ENCODE measurements around the gene DNAJB11. TPM values are rescaled to one million over a fixed set of nuclear protein-coding genes. Genes with fewer than 3 reads are reported as not detected.

The DNAJB11 gene
- total and polyA plus RNA-seq, 2 experiments from 2014 or later, result 65.9 to 102 TPM

- H3K4me3 ChIP-seq, result peak overlapping the region; percentile 63
- no peaks in the 10 kb centered on the region for H3K79me2 ChIP-seq (ENCODE audit: insufficient read depth)
- peak overlapping the region; percentile 73 for H3K4me2 ChIP-seq (ENCODE audit: unreplicated experiment)
- peaks cover 21% of the 10 kb centered on the region for H3K27me3 ChIP-seq (replicated peaks; ENCODE audit: insufficient read depth)
- in situ Hi-C loops (cut with MboI), result loop anchor here (10.0 to 25.0 kb wide), 2 partner anchors 198 to 1095 kb away; partner anchors contain the start of gene RTP2
- peak; percentile 99 for DNase-seq
- no peaks in the 10 kb centered on the region for H4K20me1 ChIP-seq (ENCODE audit: insufficient read depth)
- TF ChIP-seq EZH2phosphoT487 (IDR thresholded peaks at IDR 0.05; ENCODE audit: insufficient read depth, low read depth), result no peak
- no peak for TF ChIP-seq EZH2 (IDR thresholded peaks at IDR 0.05; ENCODE audit: insufficient read depth, poor library complexity, severe bottlenecking)
- 1% methylated on average over 31 of the region's 31 CpGs for WGBS, 2 experiments (ENCODE audit: low coverage in 1 of 2, low lambda C conversion rate in 2 of 2, missing lambda C conversion rate in 2 of 2)
- H3K9me2 ChIP-seq (ENCODE audit: insufficient read depth), result no peaks in the 10 kb centered on the region
- H3K27ac ChIP-seq, result no peak overlapping the region
- H3K9ac ChIP-seq, result no peak overlapping the region
- H3F3A ChIP-seq (ENCODE audit: insufficient read depth), result peaks cover 7% of the 10 kb centered on the region
- H3K36me3 ChIP-seq (ENCODE audit: low read depth), result no peaks in the 10 kb centered on the region
- peaks cover 14% of the 10 kb centered on the region; the same call in 1 of the 2 replicates for H3K4me1 ChIP-seq (ENCODE audit: insufficient read depth)
- no peaks in the 10 kb centered on the region for H3K9me3 ChIP-seq (ENCODE audit: low read depth)
- H2AFZ ChIP-seq, result peak overlapping the region; percentile 75
Measured at GRCh38 chr3:186617036-186617946, 46.8 kb downstream of the DNAJB11 start.

GRCh38 chr3:186618318-186618938 is 47.9 kb downstream of the DNAJB11 start:
- H3K27ac ChIP-seq, result no peak overlapping the region
- DNase-seq, result no peak
- H3K36me3 ChIP-seq (ENCODE audit: low read depth), result no peaks in the 10 kb centered on the region
- H2AFZ ChIP-seq, result no peak overlapping the region
- peaks cover 7% of the 10 kb centered on the region for H3F3A ChIP-seq (ENCODE audit: insufficient read depth)
- no peaks in the 10 kb centered on the region for H3K79me2 ChIP-seq (ENCODE audit: insufficient read depth)
- peaks cover 28% of the 10 kb centered on the region for H3K27me3 ChIP-seq (replicated peaks; ENCODE audit: insufficient read depth)
- H3K9ac ChIP-seq, result no peak overlapping the region
- TF ChIP-seq EZH2phosphoT487 (IDR thresholded peaks at IDR 0.05; ENCODE audit: insufficient read depth, low read depth), result no peak
- TF ChIP-seq EZH2 (IDR thresholded peaks at IDR 0.05; ENCODE audit: insufficient read depth, poor library complexity, severe bottlenecking), result no peak
- 76 to 77% methylated on average over 8 of the region's 8 CpGs for WGBS, 2 experiments (ENCODE audit: low coverage in 1 of 2, low lambda C conversion rate in 2 of 2, missing lambda C conversion rate in 2 of 2)
- H3K9me3 ChIP-seq (ENCODE audit: low read depth), result no peaks in the 10 kb centered on the region
- H3K9me2 ChIP-seq (ENCODE audit: insufficient read depth), result no peaks in the 10 kb centered on the region
- in situ Hi-C loops (cut with MboI), result loop anchor here (10.0 to 25.0 kb wide), 2 partner anchors 196 to 1094 kb away; partner anchors contain the start of gene RTP2
- H3K4me2 ChIP-seq (ENCODE audit: unreplicated experiment), result no peak overlapping the region
- H3K4me3 ChIP-seq, result no peak overlapping the region
- H3K4me1 ChIP-seq (ENCODE audit: insufficient read depth), result peaks cover 14% of the 10 kb centered on the region; the same call in 1 of the 2 replicates
- H4K20me1 ChIP-seq (ENCODE audit: insufficient read depth), result no peaks in the 10 kb centered on the region

- Histone ChIP-seq H3K27me3 (replicated peaks; ENCODE audit: insufficient read depth) (peaks cover 24% of the 10 kb centered on the region), H3K4me3 (no peak overlapping the region), H3K79me2 (ENCODE audit: insufficient read depth) (no peaks in the 10 kb centered on the region), H3K4me1 (ENCODE audit: insufficient read depth) (peaks cover 14% of the 10 kb centered on the region; the same call in 1 of the 2 replicates), H3K9me2 (ENCODE audit: insufficient read depth) (no peaks in the 10 kb centered on the region), H3K36me3 (ENCODE audit: low read depth) (no peaks in the 10 kb centered on the region), H3F3A (ENCODE audit: insufficient read depth) (peaks cover 7% of the 10 kb centered on the region), H2AFZ (no peak overlapping the region), H3K9me3 (ENCODE audit: low read depth) (no peaks in the 10 kb centered on the region), H3K4me2 (ENCODE audit: unreplicated experiment) (no peak overlapping the region), H3K9ac (no peak overlapping the region), H4K20me1 (ENCODE audit: insufficient read depth) (no peaks in the 10 kb centered on the region), H3K27ac (no peak overlapping the region)
- in situ Hi-C loops (cut with MboI), result loop anchor here (10.0 to 25.0 kb wide), 2 partner anchors 195 to 1093 kb away; partner anchors contain the start of gene RTP2
- WGBS, 2 experiments (ENCODE audit: low coverage in 1 of 2, low lambda C conversion rate in 2 of 2, missing lambda C conversion rate in 2 of 2), result 77 to 81% methylated on average over 5 of the region's 5 CpGs
- no peak for DNase-seq
- TF ChIP-seq EZH2phosphoT487 (IDR thresholded peaks at IDR 0.05; ENCODE audit: insufficient read depth, low read depth), result no peak
Measured at GRCh38 chr3:186619787-186620212, 49.3 kb downstream of the DNAJB11 start.

Data from GM23248 (cell line).